WTC11 (cell line): Measurements from ENCODE around the gene RAX2. TPM values are rescaled to one million over a fixed set of nuclear protein-coding genes. Genes with fewer than 3 reads are reported as not detected.

Source experiments
- ATAC-seq: fragments of 200-7000 bp; cut with Tn5 transposase; 2 replicates; pipeline ENCODE4 v1.10.0; 2021; ENCODE audit warnings: mild to moderate bottlenecking, moderate library complexity
- CTCF ChIA-PET: fragments of 300-600 bp; sonication (Branson Sonifier 250); formaldehyde crosslinking; loops from one replicate; lab custom pipeline; 2021; ENCODE audit warnings: antibody characterized with exemption; lab: Charles Lee
- POLR2A ChIA-PET: fragments of 350-600 bp; sonication (Branson Sonifier 250); formaldehyde crosslinking; loops from one replicate; lab custom pipeline; 2021; ENCODE audit warnings: antibody characterized with exemption; lab: Charles Lee
- DNase-seq: peaks from one replicate; pipeline ENCODE4 v3.0.0; 2021; ENCODE audit warnings: low spot score
- H3K27ac Mint-ChIP-seq: 2 replicates; pipeline ENCODE4 v1.8.0; 2021; ENCODE audit warnings: mixed read lengths
- H3K27me3 Mint-ChIP-seq: 2 replicates; pipeline ENCODE4 v1.8.0; 2021; ENCODE audit warnings: low read depth, mild to moderate bottlenecking, moderate library complexity, mixed read lengths
- H3K36me3 Mint-ChIP-seq: 2 replicates; pipeline ENCODE4 v1.8.0; 2021; ENCODE audit warnings: mixed read lengths
- H3K4me1 Mint-ChIP-seq: 2 replicates; pipeline ENCODE4 v1.8.0; 2022; ENCODE audit warnings: mixed read lengths
- H3K4me3 Mint-ChIP-seq: 2 replicates; pipeline ENCODE4 v1.8.0; 2021; ENCODE audit warnings: mild to moderate bottlenecking, moderate library complexity, mixed read lengths
- H3K9me3 Mint-ChIP-seq: 2 replicates; pipeline ENCODE4 v1.8.0; 2021; ENCODE audit warnings: mixed read lengths
- CBFB ChIP-seq: sonication (generic); formaldehyde crosslinking; IDR thresholded peaks from 2 replicates; pipeline ENCODE4 v1.8.1; 2022; ENCODE audit warnings: mild to moderate bottlenecking, low read depth, missing genetic modification reagents
- EMX1 ChIP-seq: fragments of 250-450 bp; sonication (Bioruptor Pico); IDR thresholded peaks from 2 replicates; pipeline ENCODE4 v1.8.0; 2021; ENCODE audit warnings: mild to moderate bottlenecking
- FOXK1 ChIP-seq: sonication (generic); formaldehyde crosslinking; IDR thresholded peaks from 2 replicates; pipeline ENCODE4 v1.8.0; 2022; ENCODE audit warnings: mild to moderate bottlenecking, moderate library complexity, missing genetic modification reagents
- FOXP1 ChIP-seq: sonication (generic); formaldehyde crosslinking; IDR thresholded peaks from 2 replicates; pipeline ENCODE4 v1.8.0; 2022; ENCODE audit warnings: missing genetic modification reagents, mild to moderate bottlenecking, moderate library complexity, borderline replicate concordance
- GRHL2 ChIP-seq: fragments of 250-450 bp; sonication (Bioruptor Pico); IDR thresholded peaks from 2 replicates; pipeline ENCODE4 v1.8.0; 2022; ENCODE audit warnings: mild to moderate bottlenecking, moderate library complexity; ENCODE audit not compliant: insufficient replicate concordance, severe bottlenecking
- IRF2 ChIP-seq: sonication (generic); formaldehyde crosslinking; IDR thresholded peaks from 2 replicates; pipeline ENCODE4 v1.8.0; 2022; ENCODE audit warnings: low read depth, missing genetic modification reagents, borderline replicate concordance
- JUN ChIP-seq: sonication (generic); formaldehyde crosslinking; IDR thresholded peaks from 2 replicates; pipeline ENCODE4 v1.8.0; 2023; ENCODE audit warnings: mild to moderate bottlenecking, missing genetic modification reagents
- MYBL2 ChIP-seq: sonication (generic); formaldehyde crosslinking; IDR thresholded peaks from 2 replicates; pipeline ENCODE4 v1.8.1; 2023; ENCODE audit warnings: mild to moderate bottlenecking, moderate library complexity, missing genetic modification reagents
- NFATC4 ChIP-seq: fragments of 250-450 bp; sonication (Bioruptor Pico); IDR thresholded peaks from 2 replicates; pipeline ENCODE4 v1.9.0; 2021; ENCODE audit warnings: mild to moderate bottlenecking
- NFE2L1 ChIP-seq: sonication (generic); formaldehyde crosslinking; IDR thresholded peaks from 2 replicates; pipeline ENCODE4 v1.8.1; 2023; ENCODE audit warnings: missing genetic modification reagents
- NR1H2 ChIP-seq: sonication (generic); formaldehyde crosslinking; IDR thresholded peaks from 2 replicates; pipeline ENCODE4 v1.9.0; 2021; ENCODE audit warnings: mild to moderate bottlenecking, moderate library complexity, missing genetic modification reagents
- RELA ChIP-seq: sonication (generic); formaldehyde crosslinking; IDR thresholded peaks from 2 replicates; pipeline ENCODE4 v1.8.1; 2022; ENCODE audit warnings: missing genetic modification reagents, mild to moderate bottlenecking, borderline replicate concordance
- RORB ChIP-seq: fragments of 250-450 bp; sonication (Bioruptor Pico); IDR thresholded peaks from 2 replicates; pipeline ENCODE4 v1.9.0; 2021; ENCODE audit warnings: mild to moderate bottlenecking
- TEAD1 ChIP-seq: sonication (generic); formaldehyde crosslinking; IDR thresholded peaks from 2 replicates; pipeline ENCODE4 v1.8.0; 2022; ENCODE audit warnings: mild to moderate bottlenecking, missing genetic modification reagents
- TEAD4 ChIP-seq: sonication (generic); formaldehyde crosslinking; IDR thresholded peaks from 2 replicates; pipeline ENCODE4 v1.8.0; 2022; ENCODE audit warnings: mild to moderate bottlenecking, missing genetic modification reagents
- TP53 ChIP-seq: sonication (generic); formaldehyde crosslinking; IDR thresholded peaks from 2 replicates; pipeline ENCODE4 v1.8.1; 2023; ENCODE audit warnings: mild to moderate bottlenecking, missing genetic modification reagents
- ZBTB21 ChIP-seq: sonication (generic); formaldehyde crosslinking; IDR thresholded peaks from 2 replicates; pipeline ENCODE4 v1.8.1; 2023; ENCODE audit warnings: mild to moderate bottlenecking, missing genetic modification reagents, borderline replicate concordance
- ZNF232 ChIP-seq: sonication (generic); formaldehyde crosslinking; IDR thresholded peaks from 2 replicates; pipeline ENCODE4 v1.8.0; 2022; ENCODE audit warnings: mild to moderate bottlenecking, missing genetic modification reagents
- ZNF317 ChIP-seq: sonication (generic); formaldehyde crosslinking; IDR thresholded peaks from 2 replicates; pipeline ENCODE4 v1.8.1; 2023; ENCODE audit warnings: low read depth, mild to moderate bottlenecking, moderate library complexity, missing genetic modification reagents, borderline replicate concordance
- ZNF396 ChIP-seq: fragments of 250-450 bp; sonication (Bioruptor Pico); IDR thresholded peaks from 2 replicates; pipeline ENCODE4 v1.8.0; 2021; ENCODE audit warnings: mild to moderate bottlenecking, moderate library complexity, borderline replicate concordance
- ZNF416 ChIP-seq: fragments of 250-450 bp; sonication (Bioruptor Pico); IDR thresholded peaks from 2 replicates; pipeline ENCODE4 v1.9.0; 2021; ENCODE audit warnings: mild to moderate bottlenecking, inconsistent platforms
- ZNF423 ChIP-seq: fragments of 250-450 bp; sonication (Bioruptor Pico); IDR thresholded peaks from 2 replicates; pipeline ENCODE4 v2.1.2; 2022; ENCODE audit warnings: mild to moderate bottlenecking, moderate library complexity
- total RNA-seq: library from RNA; stranded (reverse); gene quantifications from 3 replicates; pipeline ENCODE4 v1.2.3, GENCODE V29; 2021
- TF ChIP-seq, protein P1 (sequence below): sonication (generic); formaldehyde crosslinking; IDR thresholded peaks from 2 replicates; pipeline ENCODE4 v1.8.1; 2023; ENCODE audit warnings: mild to moderate bottlenecking, missing genetic modification reagents, moderate library complexity
- TF ChIP-seq, protein P2 (sequence below): sonication (generic); formaldehyde crosslinking; IDR thresholded peaks from 2 replicates; pipeline ENCODE4 v1.8.1; 2022; ENCODE audit warnings: mild to moderate bottlenecking, moderate library complexity, missing genetic modification reagents
- TF ChIP-seq, protein P3 (sequence below): sonication (generic); formaldehyde crosslinking; conservative IDR thresholded peaks from 2 replicates; pipeline ENCODE4 v1.8.1; 2022; ENCODE audit warnings: mild to moderate bottlenecking, missing genetic modification reagents
- TF ChIP-seq, protein P4 (sequence below): sonication (generic); formaldehyde crosslinking; IDR thresholded peaks from 2 replicates; pipeline ENCODE4 v1.8.0; 2023; ENCODE audit warnings: missing genetic modification reagents, mild to moderate bottlenecking, borderline replicate concordance
- TF ChIP-seq, protein P5 (sequence below): sonication (generic); formaldehyde crosslinking; IDR thresholded peaks from 2 replicates; pipeline ENCODE4 v1.8.1; 2022; ENCODE audit warnings: low read depth, missing genetic modification reagents, borderline replicate concordance
- TF ChIP-seq, protein P6 (sequence below): sonication (generic); formaldehyde crosslinking; IDR thresholded peaks from 2 replicates; pipeline ENCODE4 v1.8.0; 2022; ENCODE audit warnings: mild to moderate bottlenecking, missing genetic modification reagents

RAX2 gene
- total RNA-seq, 1 experiment from 2014 or later = 0.09 TPM

DNA sequence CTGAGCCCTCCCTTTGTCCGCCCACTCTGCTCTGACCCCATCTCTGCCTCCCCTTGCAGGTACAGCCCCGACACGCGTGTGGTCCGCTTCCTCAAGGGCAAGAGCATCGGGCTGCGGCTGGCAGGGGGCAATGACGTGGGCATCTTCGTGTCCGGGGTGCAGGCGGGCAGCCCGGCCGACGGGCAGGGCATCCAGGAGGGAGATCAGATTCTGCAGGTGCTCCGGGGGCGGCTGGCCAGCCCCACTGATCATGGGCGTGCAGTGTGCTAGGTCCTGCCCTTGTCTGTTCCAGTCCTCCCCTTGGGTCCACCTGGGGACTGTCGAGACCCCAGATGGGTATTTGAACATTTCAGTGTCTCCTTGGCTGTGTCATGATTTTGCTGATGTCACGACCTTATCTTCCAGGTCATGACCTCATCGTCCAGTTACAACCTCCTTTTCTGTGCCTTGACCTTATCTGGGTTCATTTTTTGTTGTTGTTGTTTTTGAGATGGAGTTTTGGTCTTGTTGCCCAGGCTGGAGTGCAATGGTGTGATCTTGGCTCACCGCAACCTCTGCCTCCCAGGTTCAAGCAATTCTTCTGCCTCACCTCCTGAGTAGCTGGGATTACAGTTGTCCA is 35.8 kb downstream of the RAX2 start (continued):
- TF ChIP-seq ZNF317 (CRISPR knock-in tag) (no peak), MYBL2 (no peak), NFE2L1 (CRISPR knock-in tag) (no peak), RORB (CRISPR knock-in tag) (no peak), FOXK1 (CRISPR knock-in tag) (no peak), ZNF423 (CRISPR knock-in tag) (no peak), NFATC4 (CRISPR knock-in tag) (no peak), GRHL2 (CRISPR knock-in tag) (no peak)
- TF ChIP-seq, protein P1, sequence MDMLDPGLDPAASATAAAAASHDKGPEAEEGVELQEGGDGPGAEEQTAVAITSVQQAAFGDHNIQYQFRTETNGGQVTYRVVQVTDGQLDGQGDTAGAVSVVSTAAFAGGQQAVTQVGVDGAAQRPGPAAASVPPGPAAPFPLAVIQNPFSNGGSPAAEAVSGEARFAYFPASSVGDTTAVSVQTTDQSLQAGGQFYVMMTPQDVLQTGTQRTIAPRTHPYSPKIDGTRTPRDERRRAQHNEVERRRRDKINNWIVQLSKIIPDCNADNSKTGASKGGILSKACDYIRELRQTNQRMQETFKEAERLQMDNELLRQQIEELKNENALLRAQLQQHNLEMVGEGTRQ (CRISPR knock-in tag) = no peak
- TF ChIP-seq, protein P2, sequence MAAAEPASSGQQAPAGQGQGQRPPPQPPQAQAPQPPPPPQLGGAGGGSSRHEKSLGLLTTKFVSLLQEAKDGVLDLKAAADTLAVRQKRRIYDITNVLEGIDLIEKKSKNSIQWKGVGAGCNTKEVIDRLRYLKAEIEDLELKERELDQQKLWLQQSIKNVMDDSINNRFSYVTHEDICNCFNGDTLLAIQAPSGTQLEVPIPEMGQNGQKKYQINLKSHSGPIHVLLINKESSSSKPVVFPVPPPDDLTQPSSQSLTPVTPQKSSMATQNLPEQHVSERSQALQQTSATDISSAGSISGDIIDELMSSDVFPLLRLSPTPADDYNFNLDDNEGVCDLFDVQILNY (CRISPR knock-in tag) = no peak

DNA sequence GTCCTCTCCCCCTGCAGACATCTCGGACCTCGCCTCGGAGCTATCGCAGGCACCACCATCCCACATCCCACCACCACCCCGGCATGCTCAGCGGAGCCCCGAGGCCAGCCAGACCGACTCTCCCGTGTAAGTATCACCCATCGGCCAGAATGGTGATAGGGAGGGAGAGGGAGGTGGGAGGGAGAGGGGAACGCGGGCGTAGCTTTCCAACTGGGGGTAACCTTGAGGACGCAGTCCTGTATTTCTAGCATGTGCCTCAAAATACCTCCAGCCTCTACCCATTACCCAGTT is 37.8 kb downstream of the RAX2 start:
- H3K4me1 Mint-ChIP-seq = no peaks in the 10 kb centered on the region
- peaks cover 5% of the 10 kb centered on the region for H3K9me3 Mint-ChIP-seq
- ATAC-seq (no peak), DNase-seq (no peak)
- POLR2A ChIA-PET = no interaction called here
- H3K27ac Mint-ChIP-seq = no peak overlapping the region
- peaks cover 15% of the 10 kb centered on the region for H3K36me3 Mint-ChIP-seq
- TF ChIP-seq, protein P3, sequence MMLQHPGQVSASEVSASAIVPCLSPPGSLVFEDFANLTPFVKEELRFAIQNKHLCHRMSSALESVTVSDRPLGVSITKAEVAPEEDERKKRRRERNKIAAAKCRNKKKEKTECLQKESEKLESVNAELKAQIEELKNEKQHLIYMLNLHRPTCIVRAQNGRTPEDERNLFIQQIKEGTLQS = no peak
- no peak for TF ChIP-seq CBFB (CRISPR knock-in tag)
- no peak for TF ChIP-seq ZBTB21 (CRISPR knock-in tag)
- TF ChIP-seq TP53 (CRISPR knock-in tag) = no peak
- no peak for TF ChIP-seq EMX1 (CRISPR knock-in tag)
- TF ChIP-seq, protein P4, sequence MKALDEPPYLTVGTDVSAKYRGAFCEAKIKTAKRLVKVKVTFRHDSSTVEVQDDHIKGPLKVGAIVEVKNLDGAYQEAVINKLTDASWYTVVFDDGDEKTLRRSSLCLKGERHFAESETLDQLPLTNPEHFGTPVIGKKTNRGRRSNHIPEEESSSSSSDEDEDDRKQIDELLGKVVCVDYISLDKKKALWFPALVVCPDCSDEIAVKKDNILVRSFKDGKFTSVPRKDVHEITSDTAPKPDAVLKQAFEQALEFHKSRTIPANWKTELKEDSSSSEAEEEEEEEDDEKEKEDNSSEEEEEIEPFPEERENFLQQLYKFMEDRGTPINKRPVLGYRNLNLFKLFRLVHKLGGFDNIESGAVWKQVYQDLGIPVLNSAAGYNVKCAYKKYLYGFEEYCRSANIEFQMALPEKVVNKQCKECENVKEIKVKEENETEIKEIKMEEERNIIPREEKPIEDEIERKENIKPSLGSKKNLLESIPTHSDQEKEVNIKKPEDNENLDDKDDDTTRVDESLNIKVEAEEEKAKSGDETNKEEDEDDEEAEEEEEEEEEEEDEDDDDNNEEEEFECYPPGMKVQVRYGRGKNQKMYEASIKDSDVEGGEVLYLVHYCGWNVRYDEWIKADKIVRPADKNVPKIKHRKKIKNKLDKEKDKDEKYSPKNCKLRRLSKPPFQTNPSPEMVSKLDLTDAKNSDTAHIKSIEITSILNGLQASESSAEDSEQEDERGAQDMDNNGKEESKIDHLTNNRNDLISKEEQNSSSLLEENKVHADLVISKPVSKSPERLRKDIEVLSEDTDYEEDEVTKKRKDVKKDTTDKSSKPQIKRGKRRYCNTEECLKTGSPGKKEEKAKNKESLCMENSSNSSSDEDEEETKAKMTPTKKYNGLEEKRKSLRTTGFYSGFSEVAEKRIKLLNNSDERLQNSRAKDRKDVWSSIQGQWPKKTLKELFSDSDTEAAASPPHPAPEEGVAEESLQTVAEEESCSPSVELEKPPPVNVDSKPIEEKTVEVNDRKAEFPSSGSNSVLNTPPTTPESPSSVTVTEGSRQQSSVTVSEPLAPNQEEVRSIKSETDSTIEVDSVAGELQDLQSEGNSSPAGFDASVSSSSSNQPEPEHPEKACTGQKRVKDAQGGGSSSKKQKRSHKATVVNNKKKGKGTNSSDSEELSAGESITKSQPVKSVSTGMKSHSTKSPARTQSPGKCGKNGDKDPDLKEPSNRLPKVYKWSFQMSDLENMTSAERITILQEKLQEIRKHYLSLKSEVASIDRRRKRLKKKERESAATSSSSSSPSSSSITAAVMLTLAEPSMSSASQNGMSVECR (CRISPR knock-in tag) = no peak
- TF ChIP-seq, protein P5, sequence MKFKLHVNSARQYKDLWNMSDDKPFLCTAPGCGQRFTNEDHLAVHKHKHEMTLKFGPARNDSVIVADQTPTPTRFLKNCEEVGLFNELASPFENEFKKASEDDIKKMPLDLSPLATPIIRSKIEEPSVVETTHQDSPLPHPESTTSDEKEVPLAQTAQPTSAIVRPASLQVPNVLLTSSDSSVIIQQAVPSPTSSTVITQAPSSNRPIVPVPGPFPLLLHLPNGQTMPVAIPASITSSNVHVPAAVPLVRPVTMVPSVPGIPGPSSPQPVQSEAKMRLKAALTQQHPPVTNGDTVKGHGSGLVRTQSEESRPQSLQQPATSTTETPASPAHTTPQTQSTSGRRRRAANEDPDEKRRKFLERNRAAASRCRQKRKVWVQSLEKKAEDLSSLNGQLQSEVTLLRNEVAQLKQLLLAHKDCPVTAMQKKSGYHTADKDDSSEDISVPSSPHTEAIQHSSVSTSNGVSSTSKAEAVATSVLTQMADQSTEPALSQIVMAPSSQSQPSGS (CRISPR knock-in tag) = no peak
- TF ChIP-seq, protein P6, sequence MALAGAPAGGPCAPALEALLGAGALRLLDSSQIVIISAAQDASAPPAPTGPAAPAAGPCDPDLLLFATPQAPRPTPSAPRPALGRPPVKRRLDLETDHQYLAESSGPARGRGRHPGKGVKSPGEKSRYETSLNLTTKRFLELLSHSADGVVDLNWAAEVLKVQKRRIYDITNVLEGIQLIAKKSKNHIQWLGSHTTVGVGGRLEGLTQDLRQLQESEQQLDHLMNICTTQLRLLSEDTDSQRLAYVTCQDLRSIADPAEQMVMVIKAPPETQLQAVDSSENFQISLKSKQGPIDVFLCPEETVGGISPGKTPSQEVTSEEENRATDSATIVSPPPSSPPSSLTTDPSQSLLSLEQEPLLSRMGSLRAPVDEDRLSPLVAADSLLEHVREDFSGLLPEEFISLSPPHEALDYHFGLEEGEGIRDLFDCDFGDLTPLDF (CRISPR knock-in tag) = no peak
- no peak for TF ChIP-seq NR1H2 (CRISPR knock-in tag)
- no peak for TF ChIP-seq TEAD1 (CRISPR knock-in tag)
- no peak for TF ChIP-seq ZNF232
- no peak for TF ChIP-seq IRF2 (CRISPR knock-in tag)
- TF ChIP-seq RELA (CRISPR knock-in tag) = no peak
- TF ChIP-seq FOXP1 = no peak
- TF ChIP-seq ZNF396 (CRISPR knock-in tag) = no peak
- TF ChIP-seq JUN (CRISPR knock-in tag) = no peak
- no peak for TF ChIP-seq TEAD4
- TF ChIP-seq ZNF416 = no peak
- H3K27me3 Mint-ChIP-seq = no peaks in the 10 kb centered on the region
- no peak overlapping the region for H3K4me3 Mint-ChIP-seq
- CTCF ChIA-PET = interaction anchor here (1.4 kb wide), 1 partner anchor 78 kb away, joined by 4 read pairs; no protein-coding TSS in a partner anchor
